GM10266 (cell line): Measurements from ENCODE around the gene C10orf105.

Experiments used
- DNase-seq: peaks from one replicate; pipeline ENCODE4 v3.0.0; 2012; ENCODE audit errors: extremely low spot score
- TF ChIP-seq, protein P1 (sequence below): IDR thresholded peaks from 2 replicates; pipeline ENCODE4 v1.5.1; 2012; ENCODE audit warnings: mild to moderate bottlenecking, low read depth; ENCODE audit not compliant: control insufficient read depth, insufficient read depth; ENCODE audit errors: missing control alignments

Gene C10orf105

DNA sequence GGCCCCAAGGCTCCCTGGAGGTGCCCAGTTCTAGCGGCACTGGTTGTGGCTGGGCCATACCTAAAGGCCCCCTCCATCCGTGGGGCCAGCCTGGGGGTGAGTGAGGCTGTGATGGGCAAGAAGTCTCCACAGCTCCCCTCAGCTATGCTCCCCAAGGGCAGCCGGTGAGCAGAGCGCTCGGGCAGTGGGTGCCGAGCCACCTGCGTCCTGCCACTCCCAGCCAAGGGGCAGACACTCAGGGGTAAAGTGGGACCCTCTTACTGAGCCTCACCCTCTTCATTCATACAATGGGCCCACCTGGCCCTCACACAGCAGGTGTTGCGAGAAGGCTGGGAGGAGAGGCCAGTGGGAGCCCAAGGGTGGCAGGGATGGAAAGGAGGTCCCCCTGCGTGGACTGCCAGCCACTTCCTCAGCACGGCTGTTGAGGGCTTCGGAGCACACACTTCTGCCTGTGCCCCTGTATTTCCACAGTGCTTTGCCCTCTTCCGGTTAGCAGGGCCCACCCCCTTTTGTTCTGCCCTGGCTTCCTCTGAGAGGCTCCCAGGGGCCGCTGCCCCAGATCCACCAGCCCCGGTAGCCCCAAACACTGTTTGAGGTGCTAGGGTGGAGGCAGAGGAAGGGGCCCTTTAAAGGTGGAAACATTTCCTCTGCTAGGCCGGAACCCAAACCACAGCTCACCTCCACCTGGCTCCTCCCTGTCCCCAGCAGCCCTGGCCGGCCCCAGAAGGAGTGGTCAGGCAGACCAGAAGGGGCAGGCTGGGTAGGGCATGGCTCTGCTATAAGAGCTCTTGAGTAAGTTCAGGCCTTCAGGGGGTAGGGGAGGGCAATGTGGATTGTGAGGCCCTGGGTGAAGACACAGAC, 16.4 kb upstream of the C10orf105 start:
- no peak for DNase-seq
- TF ChIP-seq, protein P1, sequence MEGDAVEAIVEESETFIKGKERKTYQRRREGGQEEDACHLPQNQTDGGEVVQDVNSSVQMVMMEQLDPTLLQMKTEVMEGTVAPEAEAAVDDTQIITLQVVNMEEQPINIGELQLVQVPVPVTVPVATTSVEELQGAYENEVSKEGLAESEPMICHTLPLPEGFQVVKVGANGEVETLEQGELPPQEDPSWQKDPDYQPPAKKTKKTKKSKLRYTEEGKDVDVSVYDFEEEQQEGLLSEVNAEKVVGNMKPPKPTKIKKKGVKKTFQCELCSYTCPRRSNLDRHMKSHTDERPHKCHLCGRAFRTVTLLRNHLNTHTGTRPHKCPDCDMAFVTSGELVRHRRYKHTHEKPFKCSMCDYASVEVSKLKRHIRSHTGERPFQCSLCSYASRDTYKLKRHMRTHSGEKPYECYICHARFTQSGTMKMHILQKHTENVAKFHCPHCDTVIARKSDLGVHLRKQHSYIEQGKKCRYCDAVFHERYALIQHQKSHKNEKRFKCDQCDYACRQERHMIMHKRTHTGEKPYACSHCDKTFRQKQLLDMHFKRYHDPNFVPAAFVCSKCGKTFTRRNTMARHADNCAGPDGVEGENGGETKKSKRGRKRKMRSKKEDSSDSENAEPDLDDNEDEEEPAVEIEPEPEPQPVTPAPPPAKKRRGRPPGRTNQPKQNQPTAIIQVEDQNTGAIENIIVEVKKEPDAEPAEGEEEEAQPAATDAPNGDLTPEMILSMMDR = no peak

DNA sequence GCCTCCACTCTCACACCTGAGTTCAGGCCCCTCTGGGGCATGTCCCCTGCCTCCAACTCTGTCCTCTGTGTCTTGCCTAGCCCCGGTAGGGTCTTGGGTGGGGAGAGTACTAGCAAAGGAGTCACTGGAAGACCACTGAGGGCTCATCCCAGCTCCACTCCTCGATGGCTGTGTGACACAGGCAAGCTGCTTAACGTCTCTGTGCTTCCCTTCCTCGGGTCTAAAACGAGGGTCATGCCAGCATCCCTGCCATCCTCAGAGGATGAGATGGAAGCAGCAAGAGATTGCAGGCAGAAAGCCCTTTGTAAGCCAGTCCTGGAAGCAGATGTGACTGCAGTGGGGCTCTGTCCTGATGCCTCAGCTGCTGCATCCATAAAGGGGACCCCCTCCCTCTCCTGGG, 15.2 kb upstream of the C10orf105 start:
- DNase-seq = no peak
- TF ChIP-seq, protein P1 = no peak

DNA sequence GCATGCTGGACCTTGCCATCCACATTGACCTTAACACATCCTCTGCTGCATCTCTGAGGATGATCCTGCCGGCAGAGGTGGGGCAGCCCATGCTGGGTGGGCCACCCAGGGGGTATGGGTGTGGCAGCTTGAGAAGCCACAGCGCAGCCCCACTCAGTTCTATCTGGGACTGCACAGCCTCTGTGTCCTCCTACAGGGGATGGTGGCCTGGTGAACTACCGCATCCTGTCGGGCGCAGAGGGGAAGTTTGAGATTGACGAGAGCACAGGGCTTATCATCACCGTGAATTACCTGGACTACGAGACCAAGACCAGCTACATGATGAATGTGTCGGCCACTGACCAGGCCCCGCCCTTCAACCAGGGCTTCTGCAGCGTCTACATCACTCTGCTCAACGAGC, 12.2 kb upstream of the C10orf105 start:
- TF ChIP-seq, protein P1 = no peak

DNA sequence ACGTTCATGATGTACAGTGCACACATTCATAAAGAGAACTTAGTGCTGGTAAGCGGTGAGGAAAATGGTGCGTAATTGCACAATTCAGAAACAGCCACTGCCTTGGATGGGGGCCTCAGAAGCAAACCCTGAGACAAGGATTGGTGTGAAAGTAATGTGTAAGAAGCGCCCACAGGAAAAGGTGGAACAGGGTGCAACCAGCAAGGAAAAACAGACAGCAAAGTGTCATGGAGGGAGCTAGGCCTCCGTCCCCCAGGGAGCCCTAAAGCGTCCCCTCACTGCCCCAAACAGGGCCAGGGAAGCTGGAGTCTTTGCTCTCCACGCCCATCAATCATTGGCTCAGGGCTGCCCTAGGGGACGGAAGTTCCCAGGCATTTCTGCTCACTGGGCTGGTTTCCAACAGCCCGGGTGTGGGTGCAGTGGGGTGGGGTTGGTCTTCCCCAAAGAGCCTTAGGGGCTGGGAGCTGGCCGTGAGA, 9.6 kb upstream of the C10orf105 start:
- DNase-seq = no peak
- TF ChIP-seq, protein P1 = no peak

More for the DNA sequence above, 12.2 kb upstream of the C10orf105 start:
- no peak for DNase-seq

DNA sequence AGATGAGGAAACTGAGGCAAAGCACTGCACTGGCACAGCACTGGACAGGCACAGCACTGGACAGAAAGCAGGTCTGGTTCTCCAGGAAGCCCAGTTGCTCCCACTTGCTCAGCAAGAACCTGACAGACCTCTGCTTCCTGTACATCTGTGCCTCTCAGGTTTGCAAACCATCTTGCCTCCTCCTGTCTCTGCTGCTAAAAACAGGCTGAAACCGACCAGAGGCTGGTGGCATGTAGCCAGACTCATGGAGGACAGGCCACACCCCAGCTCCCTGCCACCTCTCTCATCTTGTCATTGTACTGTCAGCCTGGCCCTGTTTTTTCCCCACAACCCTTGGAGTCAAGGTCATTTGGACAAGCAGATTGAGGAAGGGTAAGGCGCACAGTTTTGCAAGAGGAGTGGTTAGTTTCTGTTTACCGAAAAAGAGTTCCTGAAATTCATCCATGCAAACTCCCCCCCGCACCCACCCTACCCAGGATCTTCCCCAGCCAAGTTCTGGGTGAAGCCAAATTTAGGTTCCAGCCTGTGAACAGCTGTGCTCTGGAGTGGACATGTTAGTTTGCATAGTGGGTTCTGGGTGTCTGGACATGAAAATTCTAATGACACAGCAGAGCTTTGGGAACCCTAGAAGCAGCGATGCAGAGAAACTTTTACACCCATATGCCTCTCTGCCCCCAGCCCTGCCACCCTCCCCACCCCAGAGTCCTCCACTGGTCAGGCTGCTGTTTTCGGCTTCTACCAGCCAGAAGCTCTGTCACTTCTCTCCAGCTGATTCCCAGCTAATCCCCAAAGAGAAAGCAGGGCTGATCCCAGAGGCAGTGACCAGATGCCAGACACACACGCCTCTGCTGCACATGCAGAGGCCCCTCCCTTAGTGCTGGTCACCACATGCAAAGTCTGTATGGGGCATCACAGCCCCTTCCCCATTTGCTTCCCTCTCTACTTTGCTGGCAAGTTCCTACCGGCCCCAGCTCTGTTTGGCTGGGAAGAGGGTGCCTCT, 8.5 kb upstream of the C10orf105 start:
- DNase-seq = peak; percentile 77
- TF ChIP-seq, protein P1 = no peak

DNA sequence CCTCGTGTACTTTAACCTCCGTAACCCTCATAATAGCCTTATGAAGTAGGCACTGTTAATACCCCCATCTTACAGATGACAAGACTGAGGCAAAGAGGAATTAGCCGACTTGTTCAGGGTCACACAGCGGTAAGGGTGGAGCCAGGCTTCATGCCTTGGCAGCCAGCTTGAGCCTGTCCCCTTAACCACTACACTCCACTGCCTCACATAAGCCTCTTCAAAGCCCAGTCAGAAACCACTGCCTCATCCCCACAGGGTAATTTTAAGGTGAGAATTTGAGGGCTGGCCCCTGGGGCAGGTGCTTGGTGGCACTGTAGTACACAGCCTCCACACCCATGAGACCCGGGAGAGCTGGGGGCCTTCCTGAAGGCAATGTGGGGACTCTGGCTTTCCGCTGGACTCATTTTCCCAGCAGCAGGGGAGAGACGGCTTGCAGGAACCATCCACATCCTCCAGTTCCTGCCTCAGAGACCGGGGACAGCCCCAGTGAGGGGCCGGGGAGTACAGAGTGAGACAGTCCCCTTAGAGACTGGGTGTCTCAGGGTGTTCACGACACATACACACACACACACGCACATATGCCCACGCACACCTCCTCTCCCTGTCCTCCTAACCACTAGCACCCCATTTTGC, 7.6 kb upstream of the C10orf105 start:
- peak; percentile 73 for DNase-seq
- TF ChIP-seq, protein P1 = no peak
